ENCODE measurements around the gene CST7. TPM values are rescaled to one million over a fixed set of nuclear protein-coding genes. Genes with fewer than 3 reads are reported as not detected.
"Not testable (repeated sequence)": the region's sequence is repeated elsewhere in the genome, so short reads cannot be mapped to it uniquely, and the experiment has no call there.

Gene CST7
- total and polyA plus RNA-seq, 5 donors from 2014 or later = 30.7 to 208 (median 133) TPM

DNA sequence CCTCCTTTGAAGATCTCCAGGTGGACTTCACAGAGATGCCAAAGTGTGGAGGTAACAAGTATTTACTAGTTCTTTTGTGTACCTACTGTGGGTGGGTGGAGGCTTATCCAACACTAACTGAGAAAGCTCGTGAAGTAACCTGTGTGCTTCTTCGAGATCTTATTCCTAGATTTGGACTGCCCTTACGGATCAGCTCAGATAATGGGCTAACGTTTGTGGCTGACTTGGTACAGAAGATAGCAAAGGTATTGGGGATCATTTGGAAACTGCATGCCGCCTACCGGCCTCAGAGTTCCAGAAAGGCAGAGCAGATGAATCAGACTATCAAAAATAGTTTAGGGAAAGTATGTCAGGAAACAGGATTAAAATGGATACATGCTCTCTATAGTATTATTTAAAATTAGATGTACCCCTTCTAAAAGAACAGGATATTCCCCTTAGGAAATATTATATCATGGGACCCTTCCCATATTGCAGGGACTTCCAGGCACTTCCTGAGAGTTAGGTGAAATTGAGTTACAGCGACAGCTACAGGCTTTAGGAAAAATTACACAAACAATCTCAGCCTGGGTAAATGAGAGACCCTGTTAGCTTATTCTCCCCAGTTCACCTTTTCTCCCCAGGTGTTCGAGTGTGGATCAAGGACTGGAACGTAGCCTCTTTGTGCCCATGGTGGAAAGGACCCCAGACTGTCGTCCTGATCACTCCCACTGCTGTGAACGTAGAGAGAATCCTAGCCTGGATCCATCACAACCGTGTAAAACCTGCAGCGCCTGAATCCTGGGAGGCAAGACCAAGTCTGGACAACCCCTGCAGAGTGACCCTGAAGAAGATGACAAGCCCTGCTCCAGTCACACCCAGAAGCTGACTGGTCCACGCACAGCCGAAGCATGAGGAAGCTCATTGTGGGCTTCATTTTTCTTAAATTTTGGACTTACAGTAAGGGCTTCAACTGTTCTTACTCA, 18.1 kb upstream of the CST7 start:
- H3K4me1 ChIP-seq (ENCODE audit: control insufficient read depth, insufficient read depth, low read length, poor library complexity, severe bottlenecking) = peaks cover 21% of the 10 kb centered on the region
- not testable (repeated sequence) for ATAC-seq (ENCODE audit: low read depth in 2 of 2); H3K9me3 Mint-ChIP-seq; H3K9me3 ChIP-seq (ENCODE audit: control insufficient read depth in 2 of 2, low read length in 2 of 2); H3K27ac ChIP-seq (ENCODE audit: insufficient read depth, low read length, poor library complexity, severe bottlenecking); H3K27me3 ChIP-seq (ENCODE audit: control insufficient read depth, insufficient read depth, low read length); H3K27me3 Mint-ChIP-seq; H3K36me3 Mint-ChIP-seq; DNase-seq; H3K36me3 ChIP-seq (ENCODE audit: control insufficient read depth, insufficient read depth, low read length)
- H3K4me1 Mint-ChIP-seq = peaks cover 12 to 32% (median 28%) of the 10 kb centered on the region in 4 donors
- peak overlapping the region; percentile 61 for H3K4me3 ChIP-seq (ENCODE audit: low read depth, low read length)
- peak overlapping the region; percentile 76 to 89 (median 80) for H3K27ac Mint-ChIP-seq
- peak overlapping the region in 3 of 4 donors; percentile 13 to 50 (median 19) for H3K4me3 Mint-ChIP-seq

DNA sequence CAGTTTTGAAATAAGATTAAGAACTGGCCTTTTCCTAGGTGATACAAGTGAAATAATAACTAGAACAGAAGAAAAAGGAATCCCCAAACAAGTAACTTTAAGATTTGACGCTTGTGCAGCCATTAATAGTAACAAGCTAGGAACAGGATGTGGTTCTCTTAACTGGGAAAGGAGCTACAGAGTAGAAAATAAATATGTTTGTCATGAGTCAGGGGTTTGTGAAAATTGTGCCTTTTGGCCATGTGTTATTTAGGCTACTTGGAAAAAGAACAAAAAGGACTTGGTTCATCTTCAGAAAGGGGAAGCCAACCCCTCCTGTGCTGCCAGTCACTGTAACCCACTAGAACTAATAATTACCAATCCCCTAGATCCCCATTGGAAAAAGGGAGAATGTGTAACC, 17.2 kb upstream of the CST7 start:
- peak overlapping the region in 3 of 4 donors; percentile 9 to 28 (median 13) for H3K4me3 Mint-ChIP-seq
- H3K9me3 Mint-ChIP-seq; H3K9me3 ChIP-seq (ENCODE audit: control insufficient read depth in 2 of 2, low read length in 2 of 2); H3K27me3 Mint-ChIP-seq; H3K27me3 ChIP-seq (ENCODE audit: control insufficient read depth, insufficient read depth, low read length); H3K36me3 ChIP-seq (ENCODE audit: control insufficient read depth, insufficient read depth, low read length); ATAC-seq (ENCODE audit: low read depth in 2 of 2); H3K36me3 Mint-ChIP-seq; H3K27ac ChIP-seq (ENCODE audit: insufficient read depth, low read length, poor library complexity, severe bottlenecking): not testable (repeated sequence)
- peak overlapping the region; percentile 37 to 89 (median 80) for H3K27ac Mint-ChIP-seq
- peaks cover 21% of the 10 kb centered on the region for H3K4me1 ChIP-seq (ENCODE audit: control insufficient read depth, insufficient read depth, low read length, poor library complexity, severe bottlenecking)
- peak overlapping the region; percentile 61 for H3K4me3 ChIP-seq (ENCODE audit: low read depth, low read length)
- peak in 1 of 3 donors; percentile 25 for DNase-seq
- peaks cover 12 to 32% (median 28%) of the 10 kb centered on the region in 4 donors for H3K4me1 Mint-ChIP-seq

DNA sequence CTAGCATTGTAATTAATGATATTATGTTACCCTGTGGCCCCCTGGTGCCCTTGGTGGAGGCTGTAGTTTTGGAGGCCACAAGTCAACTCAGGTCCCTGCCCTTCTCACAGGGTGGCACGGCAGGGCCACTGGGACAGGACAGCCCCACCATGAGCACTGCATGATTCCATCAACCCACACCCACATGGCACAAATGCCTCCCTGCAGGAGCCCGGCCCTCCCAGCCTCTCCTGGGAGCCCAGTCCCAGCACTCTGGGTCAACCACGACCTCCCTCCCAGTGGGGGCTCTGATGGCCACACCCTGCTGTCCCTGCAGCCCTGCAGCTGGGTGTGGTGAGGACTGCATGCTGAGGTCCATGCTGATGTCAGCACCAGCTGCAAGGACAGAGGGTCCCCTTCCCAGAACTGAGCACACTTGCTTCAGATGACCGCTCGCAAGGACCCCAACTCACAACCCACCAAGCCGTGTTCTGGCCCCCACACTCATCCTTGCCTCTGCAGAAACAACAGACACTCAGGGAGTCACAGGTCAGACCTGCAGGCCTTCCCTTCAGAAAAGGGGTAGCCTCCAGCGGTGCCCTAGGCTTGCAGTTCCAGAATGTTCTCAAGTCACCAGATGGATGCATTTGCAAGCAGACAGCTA, 15.7 kb upstream of the CST7 start:
- no peaks in the 10 kb centered on the region for H3K27me3 Mint-ChIP-seq
- peak overlapping the region in 2 of 3 donors; percentile 5 to 36 for H3K27ac Mint-ChIP-seq

DNA sequence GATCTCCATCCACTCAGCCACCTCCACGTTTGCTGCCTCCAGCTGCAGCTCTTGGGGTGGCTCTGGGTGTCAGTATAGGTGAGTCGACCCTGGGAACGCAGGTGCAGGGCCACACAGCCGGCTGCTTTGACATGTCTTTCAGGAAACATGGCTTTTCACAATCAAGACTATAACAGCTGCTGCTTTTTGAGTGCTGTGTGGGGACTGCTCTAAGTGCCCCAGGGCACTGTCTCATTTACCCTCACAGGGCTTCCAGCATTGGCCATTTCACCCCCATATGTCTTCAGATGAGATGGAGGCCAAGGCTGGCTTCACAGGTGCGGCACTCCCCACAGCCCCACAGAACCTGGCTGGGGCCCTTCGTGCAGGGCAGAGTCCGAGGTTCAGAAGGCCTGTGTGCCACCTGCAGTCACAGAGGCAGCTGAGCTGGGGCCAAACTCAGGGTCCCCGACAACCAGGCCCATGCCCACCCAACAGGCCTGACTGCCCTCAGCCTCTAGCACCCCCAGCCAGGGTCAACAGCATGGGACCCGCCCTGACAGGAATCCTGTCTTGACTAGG, 14.9 kb upstream of the CST7 start:
- peaks cover 21% of the 10 kb centered on the region for H3K4me1 ChIP-seq (ENCODE audit: control insufficient read depth, insufficient read depth, low read length, poor library complexity, severe bottlenecking)
- H3K4me1 Mint-ChIP-seq = peaks cover 12 to 36% (median 28%) of the 10 kb centered on the region in 4 donors
- peaks cover 0 to 2% (median 0%) of the 10 kb centered on the region in 7 donors for H3K9me3 Mint-ChIP-seq
- no peak overlapping the region for H3K27ac ChIP-seq (ENCODE audit: insufficient read depth, low read length, poor library complexity, severe bottlenecking)
- H3K9me3 ChIP-seq (ENCODE audit: control insufficient read depth in 2 of 2, low read length in 2 of 2) = no peaks in the 10 kb centered on the region
- ATAC-seq (ENCODE audit: low read depth in 2 of 2) = no peak
- H3K27me3 ChIP-seq (ENCODE audit: control insufficient read depth, insufficient read depth, low read length) = no peaks in the 10 kb centered on the region
- no peak overlapping the region for H3K27ac Mint-ChIP-seq
- no peak for DNase-seq
- no peaks in the 10 kb centered on the region for H3K36me3 Mint-ChIP-seq
- H3K27me3 Mint-ChIP-seq = no peaks in the 10 kb centered on the region
- H3K4me3 Mint-ChIP-seq = no peak overlapping the region
- H3K36me3 ChIP-seq (ENCODE audit: control insufficient read depth, insufficient read depth, low read length) = no peaks in the 10 kb centered on the region
- H3K4me3 ChIP-seq (ENCODE audit: low read depth, low read length) = no peak overlapping the region

More for the DNA sequence above, 15.7 kb upstream of the CST7 start:
- Histone ChIP-seq H3K27me3 (ENCODE audit: control insufficient read depth, insufficient read depth, low read length) (no peaks in the 10 kb centered on the region), H3K4me1 (ENCODE audit: control insufficient read depth, insufficient read depth, low read length, poor library complexity, severe bottlenecking) (peaks cover 21% of the 10 kb centered on the region), H3K9me3 (ENCODE audit: control insufficient read depth in 2 of 2, low read length in 2 of 2) (no peaks in the 10 kb centered on the region), H3K36me3 (ENCODE audit: control insufficient read depth, insufficient read depth, low read length) (no peaks in the 10 kb centered on the region), H3K4me3 (ENCODE audit: low read depth, low read length) (no peak overlapping the region), H3K27ac (ENCODE audit: insufficient read depth, low read length, poor library complexity, severe bottlenecking) (no peak overlapping the region)
- DNase-seq (no peak), ATAC-seq (ENCODE audit: low read depth in 2 of 2) (no peak)
- Mint-ChIP-seq H3K9me3 (peaks cover 0 to 2% (median 0%) of the 10 kb centered on the region in 7 donors), H3K4me3 (no peak overlapping the region), H3K36me3 (no peaks in the 10 kb centered on the region), H3K4me1 (peaks cover 12 to 35% (median 28%) of the 10 kb centered on the region in 4 donors)

DNA sequence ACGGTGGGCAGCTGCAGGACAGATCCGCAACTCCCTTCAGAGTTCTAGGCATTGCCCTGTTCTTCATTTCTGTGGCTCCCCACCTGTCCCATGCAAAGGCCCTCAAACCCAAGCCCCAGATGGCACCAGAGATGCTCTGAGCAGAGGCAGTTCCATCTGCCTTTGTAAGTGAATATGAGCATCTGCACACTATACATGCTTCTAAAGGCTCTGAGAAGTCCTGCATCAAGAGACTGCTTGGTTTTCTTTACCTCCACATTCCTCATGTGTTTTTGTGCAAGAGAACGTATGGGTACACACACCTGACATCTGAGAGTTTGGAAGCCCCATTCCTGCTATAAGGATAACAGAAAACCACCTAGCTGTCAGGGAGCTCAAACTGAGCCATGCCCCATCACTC, 14.4 kb upstream of the CST7 start:
- Mint-ChIP-seq H3K9me3 (peaks cover 0 to 2% (median 0%) of the 10 kb centered on the region in 7 donors), H3K4me1 (peaks cover 12 to 36% (median 28%) of the 10 kb centered on the region in 4 donors), H3K36me3 (no peaks in the 10 kb centered on the region), H3K27ac (peak overlapping the region in 2 of 3 donors; percentile 20 to 74), H3K4me3 (no peak overlapping the region), H3K27me3 (no peaks in the 10 kb centered on the region)
- H3K4me3 ChIP-seq (ENCODE audit: low read depth, low read length) = no peak overlapping the region
- H3K27ac ChIP-seq (ENCODE audit: insufficient read depth, low read length, poor library complexity, severe bottlenecking) = no peak overlapping the region
- H3K9me3 ChIP-seq (ENCODE audit: control insufficient read depth in 2 of 2, low read length in 2 of 2) = no peaks in the 10 kb centered on the region
- H3K27me3 ChIP-seq (ENCODE audit: control insufficient read depth, insufficient read depth, low read length) = no peaks in the 10 kb centered on the region
- ATAC-seq (ENCODE audit: low read depth in 2 of 2) (no peak), DNase-seq (no peak)
- H3K36me3 ChIP-seq (ENCODE audit: control insufficient read depth, insufficient read depth, low read length) = no peaks in the 10 kb centered on the region
- H3K4me1 ChIP-seq (ENCODE audit: control insufficient read depth, insufficient read depth, low read length, poor library complexity, severe bottlenecking) = peaks cover 21% of the 10 kb centered on the region

DNA sequence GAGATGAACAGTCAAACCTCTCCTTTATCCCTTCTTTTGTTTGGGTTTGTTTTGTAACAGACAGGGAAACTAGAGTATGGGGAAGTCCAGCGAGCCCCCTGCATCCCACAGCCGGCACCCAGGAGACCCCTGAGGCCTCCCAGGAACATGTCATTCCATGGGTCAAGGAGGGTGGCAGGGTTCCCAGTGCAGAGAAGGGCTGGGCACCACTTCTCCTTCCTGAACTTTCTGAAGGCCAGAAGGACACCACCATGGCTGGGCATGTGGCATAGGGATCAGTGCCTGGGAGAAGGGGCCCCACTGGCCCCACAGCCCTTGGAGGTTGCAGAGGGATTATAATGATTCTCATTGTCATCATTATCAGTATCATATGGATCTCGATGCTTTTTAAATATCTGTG, 13.9 kb upstream of the CST7 start:
- DNase-seq = no peak
- Mint-ChIP-seq H3K36me3 (no peaks in the 10 kb centered on the region), H3K4me3 (no peak overlapping the region), H3K27me3 (no peaks in the 10 kb centered on the region), H3K9me3 (peaks cover 0 to 2% (median 0%) of the 10 kb centered on the region in 7 donors), H3K27ac (peak overlapping the region in 2 of 3 donors; percentile 20 to 47), H3K4me1 (peaks cover 12 to 35% (median 25%) of the 10 kb centered on the region in 4 donors)
- Histone ChIP-seq H3K4me3 (ENCODE audit: low read depth, low read length) (no peak overlapping the region), H3K4me1 (ENCODE audit: control insufficient read depth, insufficient read depth, low read length, poor library complexity, severe bottlenecking) (peaks cover 21% of the 10 kb centered on the region), H3K27ac (ENCODE audit: insufficient read depth, low read length, poor library complexity, severe bottlenecking) (no peak overlapping the region), H3K9me3 (ENCODE audit: control insufficient read depth in 2 of 2, low read length in 2 of 2) (no peaks in the 10 kb centered on the region), H3K36me3 (ENCODE audit: control insufficient read depth, insufficient read depth, low read length) (no peaks in the 10 kb centered on the region), H3K27me3 (ENCODE audit: control insufficient read depth, insufficient read depth, low read length) (no peaks in the 10 kb centered on the region)
- no peak for ATAC-seq (ENCODE audit: low read depth in 2 of 2)

DNA sequence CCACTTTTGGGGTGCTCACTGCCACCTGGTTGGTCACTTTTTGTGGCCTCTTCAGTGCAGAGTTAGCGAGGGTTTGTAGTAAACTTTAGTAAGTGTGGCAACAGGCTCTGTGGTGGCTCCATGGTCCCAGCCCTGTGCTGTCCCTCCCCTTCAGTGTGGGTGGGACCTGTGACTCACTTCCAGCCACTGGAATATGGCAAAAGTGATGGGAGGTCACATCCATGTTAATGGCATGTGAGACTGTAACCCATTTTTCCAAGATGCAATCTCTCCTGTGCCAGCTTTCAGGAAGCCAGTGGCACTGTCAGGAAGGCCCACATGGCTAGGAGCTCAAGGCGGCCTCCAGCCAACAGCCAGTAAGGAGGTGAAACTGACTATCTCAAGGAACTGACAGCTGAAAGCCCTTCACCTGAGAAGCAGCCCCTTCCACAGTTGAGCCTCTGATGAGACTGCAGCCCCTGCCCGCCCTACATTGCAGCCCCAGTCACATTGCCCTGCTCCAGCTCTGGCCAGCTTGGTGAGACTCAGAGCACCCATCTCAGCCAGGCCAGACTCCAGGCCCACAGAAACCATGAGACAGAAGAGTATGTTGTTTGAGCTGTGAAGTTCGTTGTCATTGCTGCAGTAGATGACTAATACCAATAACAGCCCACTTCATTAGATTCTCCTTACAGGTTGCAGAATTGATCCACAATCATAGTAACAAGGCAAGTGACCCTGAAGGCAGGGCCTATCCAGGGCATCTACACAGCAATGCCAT, 13.1 kb upstream of the CST7 start:
- DNase-seq (no peak), ATAC-seq (ENCODE audit: low read depth in 2 of 2) (no peak)
- H3K36me3 Mint-ChIP-seq = peaks cover 4% of the 10 kb centered on the region
- no peaks in the 10 kb centered on the region for H3K9me3 ChIP-seq (ENCODE audit: control insufficient read depth in 2 of 2, low read length in 2 of 2)
- H3K27me3 ChIP-seq (ENCODE audit: control insufficient read depth, insufficient read depth, low read length) = no peaks in the 10 kb centered on the region
- H3K27ac ChIP-seq (ENCODE audit: insufficient read depth, low read length, poor library complexity, severe bottlenecking) = no peak overlapping the region
- peaks cover 21% of the 10 kb centered on the region for H3K4me1 ChIP-seq (ENCODE audit: control insufficient read depth, insufficient read depth, low read length, poor library complexity, severe bottlenecking)
- peak overlapping the region; percentile 47 to 93 (median 65) for H3K27ac Mint-ChIP-seq
- H3K9me3 Mint-ChIP-seq = peaks cover 0 to 2% (median 0%) of the 10 kb centered on the region in 7 donors
- H3K27me3 Mint-ChIP-seq = no peaks in the 10 kb centered on the region
- no peaks in the 10 kb centered on the region for H3K36me3 ChIP-seq (ENCODE audit: control insufficient read depth, insufficient read depth, low read length)
- H3K4me3 ChIP-seq (ENCODE audit: low read depth, low read length) = no peak overlapping the region
- H3K4me1 Mint-ChIP-seq = peaks cover 12 to 27% (median 20%) of the 10 kb centered on the region in 4 donors
- no peak overlapping the region for H3K4me3 Mint-ChIP-seq
